ENCODE results near the gene CAMK2D. TPM values are rescaled to one million over a fixed set of nuclear protein-coding genes. Genes with fewer than 3 reads are reported as not detected.

Gene CAMK2D
- total RNA-seq, 1 donor: 207 TPM

- Histone ChIP-seq H3K27ac (ENCODE audit: low read depth, low read length) (no peak overlapping the region), H3K4me2 (ENCODE audit: insufficient read depth, low read length) (no peak overlapping the region), H3K4me3 (ENCODE audit: insufficient read depth, low read length) (no peak overlapping the region), H4K20me1 (ENCODE audit: insufficient read depth, low read length) (peaks cover 3% of the 10 kb centered on the region), H3K9me3 (ENCODE audit: low read depth, low read length) (no peaks in the 10 kb centered on the region), H3K4me1 (ENCODE audit: insufficient read depth, low read length) (peaks cover 15% of the 10 kb centered on the region), H3K36me3 (ENCODE audit: insufficient read depth, low read length) (peaks cover 6% of the 10 kb centered on the region), H2AFZ (ENCODE audit: low read length) (no peak overlapping the region), H3K79me2 (ENCODE audit: insufficient read depth, low read length) (peaks cover 64% of the 10 kb centered on the region), H3K27me3 (ENCODE audit: insufficient read depth, low read length) (no peaks in the 10 kb centered on the region)
- no peak for DNase-seq (ENCODE audit: insufficient read length, low spot score, missing footprints)
- TF ChIP-seq CTCF (IDR thresholded peaks at IDR 0.05; ENCODE audit: extremely low read depth, low read depth, low read length): no peak
Measured at GRCh38 chr4:113586072-113586471, 175.5 kb downstream of the CAMK2D start.

GRCh38 chr4:113584407-113585150 is 177.0 kb downstream of the CAMK2D start:
- H3K27ac ChIP-seq (ENCODE audit: low read depth, low read length): peak overlapping the region; percentile 52
- peak overlapping the region; percentile 27 for H3K4me2 ChIP-seq (ENCODE audit: insufficient read depth, low read length)
- peaks cover 15% of the 10 kb centered on the region for H3K4me1 ChIP-seq (ENCODE audit: insufficient read depth, low read length)

GRCh38 chr4:113582737-113583136 is 178.8 kb downstream of the CAMK2D start:
- H3K4me3 ChIP-seq (ENCODE audit: insufficient read depth, low read length): no peak overlapping the region
- H3K27me3 ChIP-seq (ENCODE audit: insufficient read depth, low read length): no peaks in the 10 kb centered on the region
- H3K4me1 ChIP-seq (ENCODE audit: insufficient read depth, low read length): peaks cover 15% of the 10 kb centered on the region
- no peak overlapping the region for H3K27ac ChIP-seq (ENCODE audit: low read depth, low read length)
- no peak for TF ChIP-seq CTCF (IDR thresholded peaks at IDR 0.05; ENCODE audit: extremely low read depth, low read depth, low read length)
- H2AFZ ChIP-seq (ENCODE audit: low read length): no peak overlapping the region
- H4K20me1 ChIP-seq (ENCODE audit: insufficient read depth, low read length): peaks cover 3% of the 10 kb centered on the region
- no peaks in the 10 kb centered on the region for H3K9me3 ChIP-seq (ENCODE audit: low read depth, low read length)
- H3K79me2 ChIP-seq (ENCODE audit: insufficient read depth, low read length): peaks cover 68% of the 10 kb centered on the region
- peaks cover 6% of the 10 kb centered on the region for H3K36me3 ChIP-seq (ENCODE audit: insufficient read depth, low read length)
- DNase-seq (ENCODE audit: insufficient read length, low spot score, missing footprints): no peak
- no peak overlapping the region for H3K4me2 ChIP-seq (ENCODE audit: insufficient read depth, low read length)

More at GRCh38 chr4:113584407-113585150, 177.0 kb downstream of the CAMK2D start:
- Histone ChIP-seq H4K20me1 (ENCODE audit: insufficient read depth, low read length) (peaks cover 3% of the 10 kb centered on the region), H3K27me3 (ENCODE audit: insufficient read depth, low read length) (no peaks in the 10 kb centered on the region), H3K36me3 (ENCODE audit: insufficient read depth, low read length) (peaks cover 6% of the 10 kb centered on the region), H3K9me3 (ENCODE audit: low read depth, low read length) (no peaks in the 10 kb centered on the region), H2AFZ (ENCODE audit: low read length) (no peak overlapping the region), H3K79me2 (ENCODE audit: insufficient read depth, low read length) (peaks cover 69% of the 10 kb centered on the region), H3K4me3 (ENCODE audit: insufficient read depth, low read length) (no peak overlapping the region)
- DNase-seq (ENCODE audit: insufficient read length, low spot score, missing footprints): no peak
- no peak for TF ChIP-seq CTCF (IDR thresholded peaks at IDR 0.05; ENCODE audit: extremely low read depth, low read depth, low read length)

- no peak for DNase-seq (ENCODE audit: insufficient read length, low spot score, missing footprints)
- Histone ChIP-seq H3K27me3 (ENCODE audit: insufficient read depth, low read length) (no peaks in the 10 kb centered on the region), H3K4me1 (ENCODE audit: insufficient read depth, low read length) (peaks cover 35% of the 10 kb centered on the region), H3K36me3 (ENCODE audit: insufficient read depth, low read length) (peaks cover 3% of the 10 kb centered on the region), H3K4me2 (ENCODE audit: insufficient read depth, low read length) (no peak overlapping the region), H2AFZ (ENCODE audit: low read length) (no peak overlapping the region), H4K20me1 (ENCODE audit: insufficient read depth, low read length) (peaks cover 2% of the 10 kb centered on the region), H3K9me3 (ENCODE audit: low read depth, low read length) (no peaks in the 10 kb centered on the region), H3K27ac (ENCODE audit: low read depth, low read length) (no peak overlapping the region), H3K4me3 (ENCODE audit: insufficient read depth, low read length) (no peak overlapping the region), H3K79me2 (ENCODE audit: insufficient read depth, low read length) (peaks cover 64% of the 10 kb centered on the region)
- TF ChIP-seq CTCF (IDR thresholded peaks at IDR 0.05; ENCODE audit: extremely low read depth, low read depth, low read length): no peak
Measured at GRCh38 chr4:113579360-113579759, 182.2 kb downstream of the CAMK2D start.

Data from osteoblast (primary cell).